Effector CD8-positive, alpha-beta T cell (primary cell): Measurements from ENCODE around the gene HGD.
A peak's percentile ranks its signal among the peaks of the same experiment; 100 is the strongest.
"Not testable (repeated sequence)": the region's sequence is repeated elsewhere in the genome, so short reads cannot be mapped to it uniquely, and the experiment has no call there.

ENCODE experiments used
- DNase-seq: peaks from one replicate; lab custom pipeline; 2025; lab: John Stamatoyannopoulos, UW

HGD gene

GRCh38 chr3:120638820-120639219 lies 43.2 kb downstream of the HGD start:
- not testable (repeated sequence) for DNase-seq

DNA sequence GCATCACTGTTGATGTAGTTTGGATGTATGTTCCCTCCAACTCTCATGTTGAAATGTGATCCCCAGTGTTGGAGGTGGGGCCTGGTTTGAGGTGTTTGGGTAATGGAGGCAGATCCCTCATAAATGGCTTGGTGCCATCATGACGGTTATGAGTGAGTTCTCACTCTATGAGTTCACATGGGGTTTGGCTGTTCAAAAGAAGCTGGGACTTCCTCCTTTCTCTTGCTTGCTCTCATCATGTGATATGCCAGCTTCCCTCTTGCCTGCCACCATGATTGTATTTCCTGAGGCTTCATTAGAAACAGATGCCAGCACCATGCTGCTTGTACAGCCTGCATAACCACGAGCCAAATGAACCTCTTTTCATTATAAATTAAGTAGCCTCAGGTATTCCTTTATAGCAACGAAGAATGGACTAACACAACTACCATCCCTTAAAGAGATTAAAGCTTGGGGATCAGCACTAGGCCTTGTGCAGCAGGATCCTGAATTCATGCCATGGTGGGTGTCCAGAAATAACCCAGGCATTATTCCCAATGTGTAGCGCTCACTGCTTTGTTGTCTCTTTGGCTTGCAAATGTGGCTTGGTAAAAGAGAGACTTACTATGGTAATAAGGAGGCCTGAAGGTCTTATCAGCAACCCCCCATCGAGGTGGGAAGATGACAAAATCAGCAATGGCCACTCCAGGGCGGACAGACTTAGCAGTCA lies 44.0 kb downstream of the HGD start:
- DNase-seq, result no peak

DNA sequence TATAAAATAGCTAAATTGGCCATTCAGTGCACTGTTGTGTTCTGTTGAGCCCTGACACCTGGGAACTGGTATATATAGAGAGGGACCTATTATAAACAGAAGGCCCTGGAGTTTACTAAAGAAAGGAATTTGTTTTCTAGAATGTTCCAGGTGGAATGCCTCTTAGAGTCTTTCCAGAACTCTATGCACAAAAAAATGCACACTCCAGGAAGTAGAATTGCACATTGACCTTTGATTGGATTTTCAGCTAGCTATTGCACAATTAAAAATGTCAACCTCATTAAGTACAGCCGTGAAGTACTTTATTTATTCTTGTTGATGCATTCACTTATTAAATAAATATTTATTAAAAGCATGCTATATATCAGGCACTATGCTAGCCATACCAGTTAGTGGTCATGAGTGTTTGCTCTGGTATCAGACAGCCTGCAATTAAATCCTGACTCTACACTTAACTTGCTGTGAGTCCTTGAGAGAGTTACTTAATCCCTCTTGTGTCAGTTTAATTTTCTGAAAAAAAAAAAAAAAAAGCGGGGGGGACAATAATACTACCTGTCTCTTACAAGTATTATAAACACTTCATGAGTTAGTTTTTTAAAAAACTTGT lies 45.1 kb downstream of the HGD start:
- DNase-seq, result no peak

- DNase-seq, result no peak
Measured at GRCh38 chr3:120634539-120634938, 47.5 kb downstream of the HGD start.

DNA sequence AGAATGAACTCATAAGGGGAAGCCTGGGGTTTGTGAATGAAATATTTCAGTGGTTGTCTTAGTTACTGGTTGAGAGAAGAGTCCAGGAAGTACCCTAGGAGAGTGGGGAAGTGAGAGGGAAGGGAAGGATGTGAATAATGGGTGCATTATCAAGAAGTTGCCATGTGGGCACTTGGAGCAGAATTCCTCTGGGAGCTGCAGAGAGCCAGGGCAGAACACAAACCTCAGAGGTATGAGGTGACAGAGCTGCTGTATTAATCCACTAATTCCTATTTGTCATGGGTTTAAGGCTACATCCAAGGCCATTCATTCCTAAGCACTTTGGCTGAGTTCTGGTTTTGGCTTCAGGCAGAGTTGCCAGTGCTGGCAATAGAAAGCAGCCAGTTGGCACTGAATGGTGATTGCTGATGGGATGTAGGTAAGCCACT lies 56.9 kb downstream of the HGD start:
- no peak for DNase-seq

GRCh38 chr3:120623727-120624093 lies 58.3 kb downstream of the HGD start:
- DNase-seq, result no peak

- DNase-seq, result no peak
Measured at GRCh38 chr3:120622870-120623726, 58.9 kb downstream of the HGD start.

DNA sequence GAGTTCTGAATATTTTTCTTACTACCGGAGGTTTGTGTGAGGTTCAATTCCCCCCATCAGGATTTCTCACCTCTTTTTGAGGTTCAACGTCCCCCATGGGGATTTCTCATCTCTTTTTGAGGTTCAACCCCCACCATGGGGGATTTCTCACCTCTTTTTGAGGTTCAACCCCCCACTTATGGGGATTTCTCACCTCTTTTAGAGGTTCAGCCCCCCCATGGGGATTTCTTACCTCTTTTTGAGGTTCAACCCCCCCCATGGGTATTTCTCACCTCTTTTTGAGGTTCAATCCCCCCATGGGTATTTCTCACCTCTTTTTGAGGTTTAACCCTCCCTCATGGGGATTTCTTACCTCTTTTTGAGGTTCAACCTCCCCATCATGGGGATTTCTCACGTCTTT lies 59.6 kb downstream of the HGD start:
- no peak for DNase-seq

DNA sequence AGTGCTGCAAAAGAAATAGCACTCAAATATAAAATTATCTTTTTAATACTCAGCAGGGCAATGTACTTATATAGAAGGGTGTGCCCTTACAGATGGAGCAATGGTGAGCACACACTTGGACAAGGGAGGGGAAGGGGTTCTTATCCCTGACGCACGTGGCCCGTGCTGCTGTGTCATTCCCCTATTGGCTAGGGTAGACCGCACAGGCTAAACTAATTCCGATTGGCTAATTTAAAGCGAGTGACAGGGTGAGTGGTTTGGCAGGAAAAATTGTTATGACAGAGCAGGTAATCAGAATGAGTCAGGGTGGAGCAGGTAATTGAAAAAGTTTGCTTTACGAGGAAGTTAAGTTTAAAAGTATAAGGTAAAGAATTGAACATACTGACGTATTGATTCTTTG lies 65.3 kb downstream of the HGD start:
- not testable (repeated sequence) for DNase-seq

DNA sequence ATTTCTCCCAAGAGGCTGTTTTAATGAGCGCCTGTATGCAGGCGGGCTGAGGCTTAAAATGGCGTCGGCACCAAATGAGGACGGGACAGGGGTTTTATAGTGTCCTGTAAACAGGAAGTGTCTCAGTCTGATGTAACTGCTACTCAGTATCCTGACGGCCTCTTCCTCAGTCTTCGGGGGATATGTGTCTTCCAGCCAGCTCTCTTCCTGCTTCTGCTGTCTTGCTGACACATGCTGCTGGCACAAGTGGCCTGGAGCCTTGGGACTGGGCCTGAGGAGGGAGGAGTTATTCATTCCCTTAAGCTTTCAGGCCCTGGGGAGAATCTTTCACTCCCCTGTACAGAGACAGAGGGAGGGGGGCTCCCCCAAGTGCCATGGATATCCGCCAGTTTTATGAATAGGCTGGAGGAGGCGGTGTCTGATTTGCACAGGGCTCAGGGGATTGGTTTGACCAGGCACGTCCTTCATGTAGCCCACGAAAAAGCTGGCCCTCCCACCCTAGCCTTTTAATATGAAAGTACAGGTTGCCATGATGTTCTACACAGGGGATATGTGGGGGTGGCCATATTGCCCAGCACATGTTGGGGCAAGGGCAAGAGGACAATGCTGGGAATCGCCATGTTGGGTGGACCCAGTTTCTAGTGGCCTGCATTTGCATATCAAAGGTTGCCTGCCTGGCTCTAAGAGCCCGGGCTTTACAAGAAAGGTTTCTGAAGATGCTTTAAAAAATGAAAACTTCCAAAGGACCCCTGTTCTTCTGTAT lies 66.0 kb downstream of the HGD start:
- no peak for DNase-seq

GRCh38 chr3:120614765-120615164 lies 67.3 kb downstream of the HGD start:
- DNase-seq, result no peak

DNA sequence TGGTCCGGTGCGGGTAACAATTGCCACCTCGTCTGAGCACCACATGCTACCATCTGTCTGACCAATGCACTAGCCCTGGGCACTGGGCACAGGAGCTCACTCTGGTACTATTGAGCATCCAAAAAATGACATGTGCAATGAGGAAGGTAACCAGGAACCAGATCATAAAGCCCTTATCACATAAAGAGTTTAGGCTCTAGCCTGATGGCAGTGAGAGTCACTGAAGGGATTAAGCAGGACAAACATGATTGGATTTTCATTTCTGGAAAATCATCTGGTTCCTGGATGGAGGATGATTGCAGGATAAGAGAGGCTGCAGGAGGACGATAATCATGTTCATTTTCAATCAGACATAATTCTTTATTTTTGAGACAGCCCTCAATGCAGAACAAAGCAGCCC lies 73.5 kb downstream of the HGD start:
- DNase-seq, result no peak

DNA sequence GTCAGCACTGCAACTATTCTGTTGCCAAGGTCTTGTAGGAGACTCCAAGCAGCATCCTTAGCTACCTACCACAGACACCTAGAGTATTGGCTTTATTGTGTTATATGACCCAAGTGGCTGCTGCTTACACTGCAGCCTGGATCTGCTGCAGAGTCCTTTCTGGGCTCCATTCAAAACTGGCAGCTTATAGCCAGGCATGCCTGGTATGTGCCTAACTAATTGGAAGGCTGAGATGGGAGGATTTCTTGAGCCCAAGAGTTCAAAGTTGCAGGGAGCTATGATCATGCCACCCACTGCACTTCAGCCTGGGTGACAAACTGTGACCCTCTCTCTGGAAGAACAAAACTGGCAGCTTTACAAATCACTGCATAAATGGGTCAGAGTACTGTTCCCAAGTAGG lies 77.3 kb downstream of the HGD start:
- DNase-seq, result no peak

- DNase-seq, result no peak
Measured at GRCh38 chr3:120604382-120604781, 77.7 kb downstream of the HGD start.

GRCh38 chr3:120602682-120603081 lies 79.4 kb downstream of the HGD start:
- no peak for DNase-seq

DNA sequence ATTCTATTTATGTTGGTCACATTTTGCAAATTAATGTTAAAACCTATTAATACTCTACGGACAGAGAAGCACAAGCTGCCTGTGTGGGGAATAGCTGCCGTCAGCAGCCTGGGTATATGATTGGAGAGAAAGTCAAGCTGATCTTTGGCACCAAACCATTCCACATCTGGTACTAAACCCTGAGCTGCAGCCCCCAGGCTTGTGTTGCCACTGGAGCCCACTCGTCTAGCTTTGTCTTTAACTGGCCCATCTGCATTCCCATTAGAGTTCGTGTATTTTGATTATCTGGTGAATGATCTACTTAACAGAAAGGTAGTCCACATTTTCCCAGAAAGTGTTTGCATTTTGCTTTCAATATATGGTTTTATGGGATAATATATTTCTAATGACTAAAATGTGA lies 80.5 kb downstream of the HGD start:
- no peak for DNase-seq

GRCh38 chr3:120599211-120599610 lies 82.8 kb downstream of the HGD start:
- no peak for DNase-seq

GRCh38 chr3:120597445-120598049 lies 84.5 kb downstream of the HGD start:
- no peak for DNase-seq

DNA sequence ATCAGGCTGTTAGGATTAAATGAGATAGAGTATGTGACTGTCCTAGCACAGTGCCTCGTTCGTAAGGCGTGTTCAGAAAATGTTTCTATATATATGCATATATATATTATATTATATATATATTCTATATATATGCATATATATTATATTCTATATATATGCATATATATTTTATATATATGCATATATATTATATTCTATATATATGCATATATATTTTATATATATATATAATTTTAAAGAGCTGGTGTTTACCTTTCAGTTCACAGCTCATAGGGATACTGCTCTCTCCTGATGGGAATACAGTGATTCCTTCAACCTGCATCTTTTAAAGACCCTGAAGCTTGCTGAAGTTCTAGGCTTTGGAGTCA lies 85.2 kb downstream of the HGD start:
- DNase-seq, result no peak

GRCh38 chr3:120596116-120596852 lies 85.8 kb downstream of the HGD start, which contains the start of gene NDUFB4:
Gene NDUFB4, plus strand, starts transcription at chr3:120596336. Its CDS starts 24 bp downstream, at chr3:120596360.
- peak; percentile 95 for DNase-seq

DNA sequence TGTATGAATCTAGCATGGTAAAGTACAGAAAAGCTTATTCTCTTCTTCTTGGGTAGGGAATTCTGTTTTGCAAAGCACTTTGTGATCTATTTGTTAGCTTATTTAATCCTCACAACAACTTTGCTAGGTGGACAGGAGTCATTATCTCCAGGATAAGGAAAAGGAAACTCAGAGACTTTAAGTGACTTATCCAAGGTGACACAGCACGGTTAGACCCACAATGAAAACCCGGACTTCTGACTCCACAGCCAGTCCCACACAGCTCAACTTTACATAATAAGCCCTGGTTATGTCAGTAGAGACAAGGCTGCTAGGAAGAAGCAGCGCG lies 86.3 kb downstream of the HGD start:
- no peak for DNase-seq
